GM12874 (cell line): ENCODE results near the gene GALNT8.

Experiments
- TF ChIP-seq, protein P1 (sequence below): IDR thresholded peaks from 2 replicates; pipeline ENCODE4 v1.5.1; 2011; ENCODE audit warnings: low read depth, mild to moderate bottlenecking, control low read depth, low read length, moderate library complexity; ENCODE audit not compliant: insufficient read depth

Gene GALNT8

DNA sequence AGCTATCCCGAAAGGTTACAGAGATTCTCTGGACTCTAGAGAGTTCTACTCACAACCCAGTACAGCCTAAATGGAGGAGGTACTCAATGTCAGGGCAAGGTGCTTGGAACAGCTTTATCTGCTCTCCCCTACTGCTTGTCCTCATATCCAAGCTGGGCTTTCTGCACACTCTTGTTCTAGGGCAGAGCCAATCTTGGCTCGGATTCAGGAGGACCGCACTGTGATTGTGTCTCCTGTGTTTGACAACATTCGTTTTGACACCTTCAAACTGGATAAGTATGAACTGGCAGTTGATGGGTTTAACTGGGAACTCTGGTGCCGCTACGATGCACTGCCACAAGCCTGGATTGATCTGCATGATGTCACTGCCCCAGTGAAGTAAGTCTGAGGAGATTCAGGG lies 25.0 kb downstream of the GALNT8 start:
- TF ChIP-seq, protein P1, sequence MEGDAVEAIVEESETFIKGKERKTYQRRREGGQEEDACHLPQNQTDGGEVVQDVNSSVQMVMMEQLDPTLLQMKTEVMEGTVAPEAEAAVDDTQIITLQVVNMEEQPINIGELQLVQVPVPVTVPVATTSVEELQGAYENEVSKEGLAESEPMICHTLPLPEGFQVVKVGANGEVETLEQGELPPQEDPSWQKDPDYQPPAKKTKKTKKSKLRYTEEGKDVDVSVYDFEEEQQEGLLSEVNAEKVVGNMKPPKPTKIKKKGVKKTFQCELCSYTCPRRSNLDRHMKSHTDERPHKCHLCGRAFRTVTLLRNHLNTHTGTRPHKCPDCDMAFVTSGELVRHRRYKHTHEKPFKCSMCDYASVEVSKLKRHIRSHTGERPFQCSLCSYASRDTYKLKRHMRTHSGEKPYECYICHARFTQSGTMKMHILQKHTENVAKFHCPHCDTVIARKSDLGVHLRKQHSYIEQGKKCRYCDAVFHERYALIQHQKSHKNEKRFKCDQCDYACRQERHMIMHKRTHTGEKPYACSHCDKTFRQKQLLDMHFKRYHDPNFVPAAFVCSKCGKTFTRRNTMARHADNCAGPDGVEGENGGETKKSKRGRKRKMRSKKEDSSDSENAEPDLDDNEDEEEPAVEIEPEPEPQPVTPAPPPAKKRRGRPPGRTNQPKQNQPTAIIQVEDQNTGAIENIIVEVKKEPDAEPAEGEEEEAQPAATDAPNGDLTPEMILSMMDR, result no peak

DNA sequence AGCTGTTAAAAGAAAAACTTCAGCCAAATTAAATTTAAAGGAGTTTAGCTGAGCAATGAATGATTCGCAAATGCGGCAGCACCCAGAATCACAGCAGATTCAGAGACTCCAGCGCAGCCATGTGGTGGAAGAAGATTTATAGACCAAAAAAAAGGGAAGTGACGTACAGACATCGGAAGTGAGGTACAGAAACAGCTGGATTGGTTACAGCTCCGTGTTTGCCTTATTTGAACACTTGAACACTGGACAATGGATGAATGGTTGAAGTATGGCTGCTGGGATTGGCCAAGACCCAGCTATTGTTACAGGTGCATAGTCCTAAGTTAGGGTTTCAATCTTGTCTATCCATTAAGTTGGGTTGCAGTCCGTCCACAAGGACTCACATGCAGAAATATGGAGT lies 42.6 kb downstream of the GALNT8 start:
- TF ChIP-seq, protein P1, result no peak

DNA sequence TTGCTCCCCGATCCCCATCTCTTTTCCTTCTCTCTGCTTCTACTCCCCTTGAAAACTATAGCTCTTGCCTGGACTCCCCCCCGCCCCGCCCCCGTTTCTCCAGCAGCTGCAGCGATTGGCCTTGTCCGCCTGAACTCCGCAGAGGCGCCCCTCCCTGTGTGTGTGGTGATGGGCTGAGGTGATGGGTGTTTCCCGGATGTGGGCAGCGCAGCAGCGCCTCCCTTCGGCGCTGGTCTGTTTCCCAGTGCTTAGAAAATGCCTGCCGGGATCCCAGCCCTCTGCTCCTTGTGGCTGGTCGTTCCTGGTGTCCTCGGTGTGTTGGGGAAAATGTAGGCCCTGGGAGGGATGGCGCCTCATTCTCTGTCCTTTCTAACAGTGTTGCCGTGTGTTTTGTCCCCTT lies 43.3 kb downstream of the GALNT8 start:
- TF ChIP-seq, protein P1, result no peak

DNA sequence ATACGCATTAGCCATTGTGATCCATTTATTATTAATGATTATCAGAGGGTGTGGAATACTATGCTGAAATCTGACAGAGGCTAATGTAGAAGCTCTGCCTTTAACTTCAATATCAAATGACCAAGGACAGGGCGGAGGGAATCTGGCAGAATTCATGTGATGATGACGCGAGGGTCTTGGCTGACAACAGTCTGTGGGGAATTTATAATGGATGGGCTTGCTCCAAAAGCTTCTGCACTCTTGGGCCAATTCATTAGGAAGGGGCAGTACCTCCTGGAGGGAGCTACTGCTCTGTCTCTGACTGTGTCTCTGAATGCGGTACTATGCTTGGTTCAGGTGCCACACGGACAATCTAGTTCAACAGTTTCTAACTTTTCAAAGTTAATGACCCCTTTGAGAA lies 46.2 kb downstream of the GALNT8 start:
- TF ChIP-seq, protein P1, result no peak

DNA sequence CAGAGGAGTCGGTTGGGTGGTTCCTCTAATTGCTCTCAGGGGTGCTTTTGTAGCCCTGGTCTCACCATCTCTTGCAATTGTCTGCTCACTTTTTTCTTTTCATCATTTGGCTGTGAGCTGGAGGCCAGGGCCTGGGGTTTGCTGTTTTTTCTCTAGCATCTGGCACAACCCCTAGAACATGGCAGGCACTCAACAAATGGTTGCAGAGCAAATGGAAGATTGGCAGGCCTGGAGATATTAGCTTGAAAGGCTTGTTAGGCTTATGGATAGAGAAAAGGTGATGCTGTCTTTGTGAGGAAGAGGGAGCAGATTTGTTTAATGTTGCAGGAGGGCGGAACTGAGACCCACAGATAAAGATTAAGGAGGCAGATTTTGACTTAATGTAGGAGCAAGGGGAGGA lies 47.0 kb downstream of the GALNT8 start:
- TF ChIP-seq, protein P1, result no peak

DNA sequence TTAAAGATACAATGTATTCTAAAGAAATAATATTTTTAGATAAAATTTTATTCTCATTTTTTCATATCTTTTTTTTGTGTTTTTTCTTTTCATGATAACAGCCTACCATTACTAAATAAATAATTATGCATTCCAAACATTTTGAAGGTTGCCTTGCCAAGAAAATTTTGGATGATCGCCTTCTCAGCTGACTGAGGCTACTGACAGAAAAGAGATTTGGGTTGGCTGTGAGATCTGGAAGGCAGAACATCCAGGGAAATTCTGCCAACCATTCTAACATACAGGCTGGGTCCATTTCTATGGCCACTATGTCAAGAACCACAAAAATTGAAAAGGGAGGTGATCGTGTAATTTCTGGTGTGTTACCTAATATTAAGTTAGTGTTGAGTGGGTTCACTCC lies 48.1 kb downstream of the GALNT8 start:
- TF ChIP-seq, protein P1, result no peak

DNA sequence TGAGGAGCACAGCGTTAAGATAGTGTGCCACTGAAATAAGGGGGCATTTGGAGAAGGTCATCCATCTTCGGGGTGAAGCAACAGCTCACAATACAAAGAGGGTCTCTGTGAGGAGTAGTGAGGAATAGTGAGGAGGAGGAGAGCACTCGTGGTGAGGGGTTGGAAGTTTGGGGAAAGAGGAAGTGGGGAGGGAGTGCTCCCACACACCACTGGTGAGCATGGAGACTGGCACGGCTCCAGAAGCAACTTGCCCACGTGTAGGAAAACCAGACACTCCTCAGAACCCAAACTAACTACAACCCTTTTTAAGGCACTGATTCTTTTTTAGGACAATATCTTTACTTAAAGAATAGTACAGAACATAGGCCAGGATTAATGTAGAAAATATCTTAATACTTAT lies 48.9 kb downstream of the GALNT8 start:
- TF ChIP-seq, protein P1, result no peak
